ENCODE measurements around the gene C6orf132.

The C6orf132 gene

GRCh38 chr6:42179945-42180313 is 37.5 kb upstream of the C6orf132 start:
- no peak for DNase-seq (ENCODE audit: low spot score)
- TF ChIP-seq CTCF (IDR thresholded peaks at IDR 0.05; ENCODE audit: extremely low read depth, missing control alignments) = no peak

GRCh38 chr6:42179261-42179944 is 37.0 kb upstream of the C6orf132 start:
- no peak for DNase-seq (ENCODE audit: low spot score)
- TF ChIP-seq CTCF (IDR thresholded peaks at IDR 0.05; ENCODE audit: extremely low read depth, missing control alignments) = no peak

- no peak for DNase-seq (ENCODE audit: low spot score)
Observed at GRCh38 chr6:42177514-42178364, 35.3 kb upstream of the C6orf132 start.

GRCh38 chr6:42176981-42177380 is 34.6 kb upstream of the C6orf132 start:
- TF ChIP-seq CTCF (IDR thresholded peaks at IDR 0.05; ENCODE audit: extremely low read depth, missing control alignments) = no peak

More at GRCh38 chr6:42177514-42178364, 35.3 kb upstream of the C6orf132 start:
- no peak for TF ChIP-seq CTCF (IDR thresholded peaks at IDR 0.05; ENCODE audit: extremely low read depth, missing control alignments)

GRCh38 chr6:42175860-42176259 is 33.4 kb upstream of the C6orf132 start:
- TF ChIP-seq CTCF (IDR thresholded peaks at IDR 0.05; ENCODE audit: extremely low read depth, missing control alignments) = no peak
- no peak for DNase-seq (ENCODE audit: low spot score)

More at GRCh38 chr6:42176981-42177380, 34.6 kb upstream of the C6orf132 start:
- DNase-seq (ENCODE audit: low spot score) = no peak

- DNase-seq (ENCODE audit: low spot score) = no peak
- no peak for TF ChIP-seq CTCF (IDR thresholded peaks at IDR 0.05; ENCODE audit: extremely low read depth, missing control alignments)
Observed at GRCh38 chr6:42173101-42173500, 30.7 kb upstream of the C6orf132 start, which contains the start of gene GUCA1A. TSS of gene GUCA1A (plus strand) at chr6:42173364. CDS start at chr6:42173614, 250 bp downstream.
